Kidney (tissue), 14 donors: ENCODE data around the gene ADAMTSL5. TPM values are rescaled to one million over a fixed set of nuclear protein-coding genes. Genes with fewer than 3 reads are reported as not detected.
A peak's percentile ranks its signal among the peaks of the same experiment; 100 is the strongest.

Experiments used
- DNase-seq, 5 donors: peaks; one replicate each; pipeline ENCODE4 v3.0.0-alpha.2; 2013 to 2020
- FAIRE-seq: peaks from 2 replicates; lab custom pipeline; 2012; peaks lifted over from hg19 to GRCh38; lab: Jason Lieb, UNC
- H3K27ac ChIP-seq, 2 donors: one replicate each; pipeline ENCODE4 v1.7.0; 2013; ENCODE audit warnings: low read depth in 2 of 2, low read length in 2 of 2, inconsistent platforms in 1 of 2
- H3K27me3 ChIP-seq: one replicate; pipeline ENCODE4 v1.7.1; 2013; ENCODE audit warnings: low read length, inconsistent platforms; ENCODE audit not compliant: control insufficient read depth, insufficient read depth
- H3K36me3 ChIP-seq, 3 donors: one replicate each; pipeline versions ENCODE4 v1.7.0 to v1.7.1; 2013; ENCODE audit warnings: low read length in 3 of 3, control low read depth in 1 of 3, inconsistent platforms in 1 of 3; ENCODE audit not compliant: insufficient read depth in 3 of 3, control insufficient read depth in 2 of 3
- H3K4me1 ChIP-seq, 3 donors: one replicate each; pipeline versions ENCODE4 v1.7.0 to v1.7.1; 2013; ENCODE audit warnings: low read length in 3 of 3, inconsistent platforms in 1 of 3, low read depth in 1 of 3; ENCODE audit not compliant: control insufficient read depth in 2 of 3, insufficient read depth in 2 of 3
- H3K4me3 ChIP-seq, 3 donors: one replicate each; pipeline versions ENCODE4 v1.7.0 to v1.8.1; 2013; ENCODE audit warnings: low read length in 3 of 3, control low read depth in 1 of 3, inconsistent platforms in 1 of 3
- H3K9ac ChIP-seq, 3 donors: one replicate each; pipeline versions ENCODE4 v1.7.0 to v1.7.1; 2013; ENCODE audit warnings: low read length in 3 of 3, control low read depth in 1 of 3, inconsistent platforms in 1 of 3
- H3K9me3 ChIP-seq, 3 donors: one replicate each; pipeline versions ENCODE4 v1.7.0 to v1.7.1; 2013; ENCODE audit warnings: low read length in 3 of 3, control low read depth in 1 of 3, inconsistent platforms in 1 of 3; ENCODE audit not compliant: control insufficient read depth in 2 of 3, insufficient read depth in 1 of 3
- CTCF ChIP-seq: IDR thresholded peaks from 3 replicates; pipeline ENCODE4 v1.5.1; 2012; ENCODE audit warnings: mild to moderate bottlenecking, moderate library complexity, borderline replicate concordance; ENCODE audit not compliant: insufficient read depth; ENCODE audit errors: extremely low read depth
- intact Hi-C: fragments of 100-400 bp; cut with DNase I; formaldehyde crosslinking; loops from one replicate; pipeline ENCODE4 v1.11.1; 2022
- polyA plus RNA-seq: library from polyadenylated mRNA; stranded (reverse); fragments of 350-450 nt; fragmentation: Illumina TruSeq; extraction: RNeasy Lipid Tissue Mini Kit (QIAGEN cat#74804); gene quantifications from one replicate; pipeline ENCODE4 v1.2.3, GENCODE V29; 2014; ENCODE audit warnings: low read depth, low replicate concordance; ENCODE audit not compliant: insufficient read depth
- total RNA-seq: library from RNA; stranded (reverse); fragmentation: NEBNext Ultra II Directional; extraction: Animal tissue kit (Norgen Biotek cat#: 25700); gene quantifications from one replicate; pipeline ENCODE4 v1.2.1, GENCODE V29; 2021
- donor health status: control.
- donor health status: control.
- donor health status: control.
- donor health status: control.
- donor health status: control.
- donor health status: DM: yes; HTN: yes; CAD: no.
- donor health status: Normal renal cell carcinoma (clear cell type).

ADAMTSL5 gene
- total and polyA plus RNA-seq, 2 donors from 2014 or later, result 1.4 to 4.6 TPM

- H3K27ac ChIP-seq, result no peak overlapping the region
- intact Hi-C loops, result no loop called here
- H3K4me3 ChIP-seq, result no peak overlapping the region
- FAIRE-seq (no peak), DNase-seq (peak in 1 of 5 donors; percentile 59)
- H3K4me1 ChIP-seq, result peaks cover 0 to 2% (median 2%) of the 10 kb centered on the region in 3 donors
- no peaks in the 10 kb centered on the region for H3K9me3 ChIP-seq
- H3K9ac ChIP-seq, result no peak overlapping the region
- no peaks in the 10 kb centered on the region for H3K27me3 ChIP-seq
- TF ChIP-seq CTCF, result no peak
- no peaks in the 10 kb centered on the region for H3K36me3 ChIP-seq
Observed at GRCh38 chr19:1483131-1483978, 29.5 kb downstream of the ADAMTSL5 start.

- H3K9me3 ChIP-seq, result no peaks in the 10 kb centered on the region
- intact Hi-C loops, result no loop called here
- no peak for TF ChIP-seq CTCF
- peak in 1 of 5 donors; percentile 69 for DNase-seq
- H3K36me3 ChIP-seq, result peaks cover 0 to under 1% (median 0%) of the 10 kb centered on the region in 3 donors
- H3K4me1 ChIP-seq, result peaks cover 0 to 2% (median 2%) of the 10 kb centered on the region in 3 donors
- H3K9ac ChIP-seq, result no peak overlapping the region
- H3K27me3 ChIP-seq, result no peaks in the 10 kb centered on the region
- no peak overlapping the region for H3K4me3 ChIP-seq
- H3K27ac ChIP-seq, result no peak overlapping the region
- no peak for FAIRE-seq
Observed at GRCh38 chr19:1482361-1483130, 30.3 kb downstream of the ADAMTSL5 start.

- TF ChIP-seq CTCF, result no peak
- intact Hi-C loops, result no loop called here
- Histone ChIP-seq H3K27me3 (no peaks in the 10 kb centered on the region), H3K9me3 (no peaks in the 10 kb centered on the region), H3K9ac (no peak overlapping the region), H3K27ac (no peak overlapping the region), H3K4me1 (peaks cover 0 to 2% (median 2%) of the 10 kb centered on the region in 3 donors), H3K4me3 (no peak overlapping the region), H3K36me3 (peaks cover 0 to 5% (median 0%) of the 10 kb centered on the region in 3 donors)
- peak in 1 of 5 donors; percentile 53 for DNase-seq
- no peak for FAIRE-seq
Observed at GRCh38 chr19:1481893-1482360, 30.9 kb downstream of the ADAMTSL5 start.
